Measurements from ENCODE around the gene DHRS11.
A peak's percentile ranks its signal among the peaks of the same experiment; 100 is the strongest.

- no peak for TF ChIP-seq EP300 (IDR thresholded peaks at IDR 0.05; ENCODE audit: borderline replicate concordance)
- no peak for TF ChIP-seq TAF1 (IDR thresholded peaks at IDR 0.05; ENCODE audit: low read depth)
- no peak for TF ChIP-seq YY1 (IDR thresholded peaks at IDR 0.05; ENCODE audit: low read depth)
- TF ChIP-seq CREB1 (IDR thresholded peaks at IDR 0.05; ENCODE audit: low read depth) = no peak
- no peak for TF ChIP-seq FOXM1 (IDR thresholded peaks at IDR 0.05; ENCODE audit: borderline replicate concordance, low read depth)
- TF ChIP-seq REST (IDR thresholded peaks at IDR 0.05; ENCODE audit: low read depth) = no peak
- TF ChIP-seq RAD21 (IDR thresholded peaks at IDR 0.05; ENCODE audit: low read depth) = peak; percentile 68
- no peak for TF ChIP-seq TEAD4 (IDR thresholded peaks at IDR 0.05)
- no peak for TF ChIP-seq CEBPB (IDR thresholded peaks at IDR 0.05)
- no peak for TF ChIP-seq MAX (IDR thresholded peaks at IDR 0.05)
- TF ChIP-seq NFIC (IDR thresholded peaks at IDR 0.05) = no peak
- peak; percentile 67; the same call in 1 of the 2 replicates for TF ChIP-seq ZBTB7A (IDR thresholded peaks at IDR 0.05; ENCODE audit: low read depth)
Measured at GRCh38 chr17:36602924-36603384, 11.3 kb downstream of the DHRS11 start.
